Peyer's patch (tissue), 4 donors: ENCODE measurements around the gene TMEM132C.

Experiments used
- CTCF ChIP-seq, 6 experiments: fragments of 450-650 bp in 4 of 6; fragments of 200-600 bp in 2 of 6; sonication (generic) in 1 of 6; IDR thresholded peaks; one replicate each; pipeline ENCODE4 v1.5.1; 2017 to 2019; ENCODE audit warnings: antibody characterized with exemption in 6 of 6, mild to moderate bottlenecking in 3 of 6, moderate library complexity in 1 of 6
- POLR2A ChIP-seq, 2 donors: fragments of 450-650 bp; IDR thresholded peaks; one replicate each; pipeline ENCODE4 v1.5.1; 2017; ENCODE audit warnings: antibody characterized with exemption in 2 of 2, mild to moderate bottlenecking in 2 of 2, moderate library complexity in 2 of 2

GRCh38 chr12:128518644-128519043, 251.7 kb downstream of the TMEM132C start:
- TF ChIP-seq CTCF (IDR thresholded peaks at IDR 0.05) (no peak), POLR2A (IDR thresholded peaks at IDR 0.05) (no peak)
